Measurements from ENCODE around the gene C18orf32.

DNA sequence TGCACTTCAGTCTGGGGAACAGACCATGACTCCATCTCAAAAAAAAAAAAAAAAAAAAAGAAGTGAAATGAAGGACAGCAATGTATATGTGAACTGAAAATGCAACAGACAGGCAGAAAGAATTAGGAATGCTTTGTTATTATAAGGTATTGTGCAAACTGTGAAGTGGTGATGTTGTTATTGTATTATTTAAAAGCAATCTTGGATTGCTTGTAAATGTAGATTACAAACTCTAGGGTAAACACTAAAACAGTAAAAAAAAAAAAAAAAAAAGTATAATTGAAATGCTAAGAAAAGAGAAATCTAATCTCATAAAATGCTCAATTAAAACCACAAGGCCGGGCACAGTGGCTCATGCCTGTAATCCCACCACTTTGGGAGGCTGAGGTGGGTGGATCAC is 51.9 kb downstream of the C18orf32 start:
- TF ChIP-seq, protein P1, sequence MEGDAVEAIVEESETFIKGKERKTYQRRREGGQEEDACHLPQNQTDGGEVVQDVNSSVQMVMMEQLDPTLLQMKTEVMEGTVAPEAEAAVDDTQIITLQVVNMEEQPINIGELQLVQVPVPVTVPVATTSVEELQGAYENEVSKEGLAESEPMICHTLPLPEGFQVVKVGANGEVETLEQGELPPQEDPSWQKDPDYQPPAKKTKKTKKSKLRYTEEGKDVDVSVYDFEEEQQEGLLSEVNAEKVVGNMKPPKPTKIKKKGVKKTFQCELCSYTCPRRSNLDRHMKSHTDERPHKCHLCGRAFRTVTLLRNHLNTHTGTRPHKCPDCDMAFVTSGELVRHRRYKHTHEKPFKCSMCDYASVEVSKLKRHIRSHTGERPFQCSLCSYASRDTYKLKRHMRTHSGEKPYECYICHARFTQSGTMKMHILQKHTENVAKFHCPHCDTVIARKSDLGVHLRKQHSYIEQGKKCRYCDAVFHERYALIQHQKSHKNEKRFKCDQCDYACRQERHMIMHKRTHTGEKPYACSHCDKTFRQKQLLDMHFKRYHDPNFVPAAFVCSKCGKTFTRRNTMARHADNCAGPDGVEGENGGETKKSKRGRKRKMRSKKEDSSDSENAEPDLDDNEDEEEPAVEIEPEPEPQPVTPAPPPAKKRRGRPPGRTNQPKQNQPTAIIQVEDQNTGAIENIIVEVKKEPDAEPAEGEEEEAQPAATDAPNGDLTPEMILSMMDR (IDR thresholded peaks at IDR 0.05), result no peak
- no peak for TF ChIP-seq POLR2A (IDR thresholded peaks at IDR 0.05)

Measured in right lobe of liver (tissue), 4 donors.